ENCODE results near the gene SMIM36.

- TF ChIP-seq EZH2 (IDR thresholded peaks at IDR 0.05; ENCODE audit: borderline replicate concordance) (no peak), CTCF (IDR thresholded peaks at IDR 0.05; ENCODE audit: poor library complexity) (no peak)
Measured at GRCh38 chr17:55521186-55521585, 9.9 kb upstream of the SMIM36 start.

All from hepatocyte (in vitro differentiated cells).